Neural cell (in vitro differentiated cells): ENCODE measurements around the gene ZNF175. TPM values are rescaled to one million over a fixed set of nuclear protein-coding genes. Genes with fewer than 3 reads are reported as not detected.

ENCODE experiments used
- H2AFZ ChIP-seq: fragments of 200-600, 300-800 bp; sonication (generic), shearing (Covaris generic); 2 replicates; pipeline ENCODE4 v1.6.0; 2014; ENCODE audit warnings: low read depth, mild to moderate bottlenecking, antibody characterized with exemption, low read length, moderate library complexity
- H3F3A ChIP-seq: fragments of 200-600 bp; shearing (Covaris generic); 2 replicates; pipeline ENCODE4 v1.6.1; 2016; ENCODE audit warnings: mild to moderate bottlenecking, moderate library complexity, mixed read lengths, antibody characterized with exemption, low read length; ENCODE audit not compliant: insufficient read depth, poor library complexity, severe bottlenecking
- H3K27ac ChIP-seq: fragments of 200-600, 300-800 bp; sonication (generic), shearing (Covaris generic); 2 replicates; pipeline ENCODE4 v1.5.1; 2014; ENCODE audit warnings: mild to moderate bottlenecking, low read length, moderate library complexity
- H3K27me3 ChIP-seq: fragments of 300-800, 200-600 bp; sonication (generic), shearing (Covaris generic); 2 replicates; pipeline ENCODE4 v1.6.0; 2014; ENCODE audit warnings: mild to moderate bottlenecking, low read depth, low read length, moderate library complexity; ENCODE audit not compliant: insufficient read depth
- H3K36me3 ChIP-seq: fragments of 300-800, 200-600 bp; sonication (generic), shearing (Covaris generic); 2 replicates; pipeline ENCODE4 v1.5.1; 2014; ENCODE audit warnings: mild to moderate bottlenecking, antibody characterized with exemption, low read length, moderate library complexity; ENCODE audit not compliant: insufficient read depth
- H3K4me2 ChIP-seq: fragments of 300-800, 200-600 bp; sonication (generic), shearing (Covaris generic); 2 replicates; pipeline ENCODE4 v1.6.0; 2014; ENCODE audit warnings: mild to moderate bottlenecking, low read length
- H3K4me3 ChIP-seq: fragments of 300-800, 200-600 bp; sonication (generic), shearing (Covaris generic); 2 replicates; pipeline ENCODE4 v1.5.1; 2014; ENCODE audit warnings: mild to moderate bottlenecking, low read length, moderate library complexity
- H3K79me2 ChIP-seq: fragments of 200-600 bp; shearing (Covaris generic); replicated peaks from 2 replicates; pipeline ENCODE4 v1.6.0; 2014; ENCODE audit warnings: mild to moderate bottlenecking, low read length, moderate library complexity; ENCODE audit not compliant: insufficient read depth
- H3K9ac ChIP-seq: fragments of 300-800, 200-600 bp; sonication (generic), shearing (Covaris generic); 2 replicates; pipeline ENCODE4 v1.6.1; 2016; ENCODE audit warnings: mild to moderate bottlenecking, low read length, mixed read lengths
- H3K9me2 ChIP-seq: fragments of 200-600 bp; shearing (Covaris generic); 2 replicates; pipeline ENCODE4 v1.6.1; 2016; ENCODE audit warnings: mild to moderate bottlenecking, low read length, mixed read lengths; ENCODE audit not compliant: insufficient read depth
- H3K9me3 ChIP-seq: fragments of 200-600, 300-800 bp; sonication (generic), shearing (Covaris generic); 2 replicates; pipeline ENCODE4 v1.6.1; 2016; ENCODE audit warnings: mild to moderate bottlenecking, mixed run types, low read length, moderate library complexity, mixed read lengths
- H4K20me1 ChIP-seq: fragments of 200-600 bp; shearing (Covaris generic); 2 replicates; pipeline ENCODE4 v1.6.1; 2016; ENCODE audit warnings: mild to moderate bottlenecking, mixed run types; ENCODE audit not compliant: insufficient read depth
- CTCF ChIP-seq: fragments of 450-650 bp; IDR thresholded peaks from 2 replicates; pipeline ENCODE4 v1.5.1; 2014; ENCODE audit warnings: antibody characterized with exemption, mild to moderate bottlenecking, moderate library complexity; ENCODE audit not compliant: poor library complexity, severe bottlenecking
- EP300 ChIP-seq: fragments of 450-650 bp; conservative IDR thresholded peaks from 2 replicates; pipeline ENCODE4 v1.6.1; 2014; ENCODE audit warnings: antibody characterized with exemption, mild to moderate bottlenecking, moderate library complexity; ENCODE audit not compliant: poor library complexity, severe bottlenecking
- EZH2 ChIP-seq: fragments of 200-600, 300-800 bp; shearing (Covaris generic), sonication (generic); IDR thresholded peaks from 2 replicates; pipeline ENCODE4 v1.6.1; 2014; ENCODE audit warnings: antibody characterized with exemption, low read length, borderline replicate concordance, mild to moderate bottlenecking; ENCODE audit not compliant: insufficient read depth, poor library complexity, severe bottlenecking
- MXI1 ChIP-seq: fragments of 450-650 bp; conservative IDR thresholded peaks from 2 replicates; pipeline ENCODE4 v1.6.1; 2014; ENCODE audit warnings: antibody characterized with exemption, mild to moderate bottlenecking; ENCODE audit not compliant: poor library complexity, severe bottlenecking
- POLR2AphosphoS5 ChIP-seq: IDR thresholded peaks from 2 replicates; pipeline ENCODE4 v1.6.1; 2012
- RAD21 ChIP-seq: fragments of 450-650 bp; conservative IDR thresholded peaks from 2 replicates; pipeline ENCODE4 v1.6.1; 2014; ENCODE audit warnings: antibody characterized with exemption, mild to moderate bottlenecking, moderate library complexity
- REST ChIP-seq: IDR thresholded peaks from 2 replicates; pipeline ENCODE4 v1.6.1; 2012; ENCODE audit warnings: borderline replicate concordance
- SMC3 ChIP-seq: fragments of 450-650 bp; conservative IDR thresholded peaks from 2 replicates; pipeline ENCODE4 v1.6.1; 2014; ENCODE audit warnings: antibody characterized with exemption, mild to moderate bottlenecking, moderate library complexity; ENCODE audit not compliant: poor library complexity
- TAF1 ChIP-seq: IDR thresholded peaks from 2 replicates; pipeline ENCODE4 v1.6.1; 2012; ENCODE audit warnings: low read depth
- polyA plus RNA-seq: library from polyadenylated mRNA; depleted of rRNA; stranded (reverse); fragments of >200 nt; gene quantifications from 2 replicates; pipeline ENCODE4 v1.2.3, GENCODE V29; 2014

ZNF175 gene
- polyA plus RNA-seq, 1 donor from 2014 or later: 10.9 TPM

- H3K27ac ChIP-seq: no peak overlapping the region
- H3K4me2 ChIP-seq: no peak overlapping the region
- H3K9ac ChIP-seq: no peak overlapping the region
- H3K9me3 ChIP-seq: no peaks in the 10 kb centered on the region
- no peaks in the 10 kb centered on the region for H3K36me3 ChIP-seq
- H3K9me2 ChIP-seq: no peaks in the 10 kb centered on the region
- peaks cover 6% of the 10 kb centered on the region for H3K27me3 ChIP-seq
- TF ChIP-seq CTCF (no peak), EZH2 (no peak), REST (no peak), EP300 (no peak), TAF1 (no peak), MXI1 (no peak), RAD21 (no peak), POLR2AphosphoS5 (no peak), SMC3 (no peak)
- no peak overlapping the region for H3K4me3 ChIP-seq
- no peak overlapping the region for H2AFZ ChIP-seq
- peaks cover 23% of the 10 kb centered on the region for H3K79me2 ChIP-seq
- no peaks in the 10 kb centered on the region for H3F3A ChIP-seq
- H4K20me1 ChIP-seq: no peaks in the 10 kb centered on the region
Measured at GRCh38 chr19:51568456-51568855, 2.6 kb upstream of the ZNF175 start.

- H3K4me3 ChIP-seq: peak overlapping the region; percentile 83
- H3K27ac ChIP-seq: peak overlapping the region; percentile 70
- H3K9me3 ChIP-seq: no peaks in the 10 kb centered on the region
- TF ChIP-seq EP300 (no peak), TAF1 (no peak), SMC3 (no peak), RAD21 (no peak), MXI1 (no peak), EZH2 (no peak), REST (no peak), POLR2AphosphoS5 (no peak)
- H4K20me1 ChIP-seq: no peaks in the 10 kb centered on the region
- peaks cover 3% of the 10 kb centered on the region for H3K27me3 ChIP-seq
- no peaks in the 10 kb centered on the region for H3F3A ChIP-seq
- H3K4me2 ChIP-seq: peak overlapping the region; percentile 97
- H3K9ac ChIP-seq: peak overlapping the region; percentile 81
- no peaks in the 10 kb centered on the region for H3K36me3 ChIP-seq
- peak overlapping the region; percentile 70 for H2AFZ ChIP-seq
- peaks cover 23% of the 10 kb centered on the region for H3K79me2 ChIP-seq
- H3K9me2 ChIP-seq: no peaks in the 10 kb centered on the region
Measured at GRCh38 chr19:51571599-51571998, 516 bp downstream of the ZNF175 start.
